WTC11 (cell line): ENCODE measurements around the gene KCNMA1. TPM values are rescaled to one million over a fixed set of nuclear protein-coding genes. Genes with fewer than 3 reads are reported as not detected.

ENCODE experiments used
- ATAC-seq: fragments of 200-7000 bp; cut with Tn5 transposase; 2 replicates; pipeline ENCODE4 v1.10.0; 2021; ENCODE audit warnings: mild to moderate bottlenecking, moderate library complexity
- CTCF ChIA-PET: fragments of 300-600 bp; sonication (Branson Sonifier 250); formaldehyde crosslinking; loops from one replicate; lab custom pipeline; 2021; ENCODE audit warnings: antibody characterized with exemption; lab: Charles Lee
- POLR2A ChIA-PET: fragments of 350-600 bp; sonication (Branson Sonifier 250); formaldehyde crosslinking; loops from one replicate; lab custom pipeline; 2021; ENCODE audit warnings: antibody characterized with exemption; lab: Charles Lee
- DNase-seq: peaks from one replicate; pipeline ENCODE4 v3.0.0; 2021; ENCODE audit warnings: low spot score
- H3K27ac Mint-ChIP-seq: 2 replicates; pipeline ENCODE4 v1.8.0; 2021; ENCODE audit warnings: mixed read lengths
- H3K27me3 Mint-ChIP-seq: 2 replicates; pipeline ENCODE4 v1.8.0; 2021; ENCODE audit warnings: low read depth, mild to moderate bottlenecking, moderate library complexity, mixed read lengths
- H3K36me3 Mint-ChIP-seq: 2 replicates; pipeline ENCODE4 v1.8.0; 2021; ENCODE audit warnings: mixed read lengths
- H3K4me1 Mint-ChIP-seq: 2 replicates; pipeline ENCODE4 v1.8.0; 2022; ENCODE audit warnings: mixed read lengths
- H3K4me3 Mint-ChIP-seq: 2 replicates; pipeline ENCODE4 v1.8.0; 2021; ENCODE audit warnings: mild to moderate bottlenecking, moderate library complexity, mixed read lengths
- H3K9me3 Mint-ChIP-seq: 2 replicates; pipeline ENCODE4 v1.8.0; 2021; ENCODE audit warnings: mixed read lengths
- AR ChIP-seq: fragments of 250-450 bp; sonication (Bioruptor Pico); IDR thresholded peaks from 2 replicates; pipeline ENCODE4 v1.9.0; 2021; ENCODE audit warnings: mild to moderate bottlenecking
- CREB1 ChIP-seq: sonication (generic); formaldehyde crosslinking; IDR thresholded peaks from 2 replicates; pipeline ENCODE4 v1.8.0; 2023; ENCODE audit warnings: mild to moderate bottlenecking, missing genetic modification reagents
- IRF2 ChIP-seq: sonication (generic); formaldehyde crosslinking; IDR thresholded peaks from 2 replicates; pipeline ENCODE4 v1.8.0; 2022; ENCODE audit warnings: low read depth, missing genetic modification reagents, borderline replicate concordance
- JAZF1 ChIP-seq: fragments of 250-450 bp; sonication (Bioruptor Pico); IDR thresholded peaks from 2 replicates; pipeline ENCODE4 v1.9.0; 2021; ENCODE audit warnings: moderate library complexity, mild to moderate bottlenecking, inconsistent platforms
- MLX ChIP-seq: sonication (generic); formaldehyde crosslinking; IDR thresholded peaks from 2 replicates; pipeline ENCODE4 v1.8.1; 2023; ENCODE audit warnings: mild to moderate bottlenecking, missing genetic modification reagents, moderate library complexity
- NFATC4 ChIP-seq: fragments of 250-450 bp; sonication (Bioruptor Pico); IDR thresholded peaks from 2 replicates; pipeline ENCODE4 v1.9.0; 2021; ENCODE audit warnings: mild to moderate bottlenecking
- NR3C1 ChIP-seq: sonication (generic); formaldehyde crosslinking; conservative IDR thresholded peaks from 2 replicates; pipeline ENCODE4 v1.8.1; 2023; ENCODE audit warnings: low read depth, mild to moderate bottlenecking, missing genetic modification reagents
- PRDM15 ChIP-seq: sonication (generic); formaldehyde crosslinking; IDR thresholded peaks from 2 replicates; pipeline ENCODE4 v1.8.0; 2022; ENCODE audit warnings: missing genetic modification reagents
- RORB ChIP-seq: fragments of 250-450 bp; sonication (Bioruptor Pico); IDR thresholded peaks from 2 replicates; pipeline ENCODE4 v1.9.0; 2021; ENCODE audit warnings: mild to moderate bottlenecking
- SMAD4 ChIP-seq: sonication (generic); formaldehyde crosslinking; IDR thresholded peaks from 2 replicates; pipeline ENCODE4 v1.8.0; 2022; ENCODE audit warnings: mild to moderate bottlenecking, missing genetic modification reagents
- TCF7 ChIP-seq: sonication (generic); formaldehyde crosslinking; IDR thresholded peaks from 2 replicates; pipeline ENCODE4 v1.8.0; 2022; ENCODE audit warnings: mild to moderate bottlenecking, low read depth, missing genetic modification reagents, moderate library complexity
- ZMAT4 ChIP-seq: fragments of 250-450 bp; sonication (Bioruptor Pico); IDR thresholded peaks from 2 replicates; pipeline ENCODE4 v1.9.0; 2021; ENCODE audit warnings: mild to moderate bottlenecking
- ZNF423 ChIP-seq: fragments of 250-450 bp; sonication (Bioruptor Pico); IDR thresholded peaks from 2 replicates; pipeline ENCODE4 v2.1.2; 2022; ENCODE audit warnings: mild to moderate bottlenecking, moderate library complexity
- ZNF671 ChIP-seq: fragments of 250-450 bp; sonication (Bioruptor Pico); IDR thresholded peaks from 2 replicates; pipeline ENCODE4 v1.8.0; 2021; ENCODE audit warnings: mild to moderate bottlenecking
- total RNA-seq: library from RNA; stranded (reverse); gene quantifications from 3 replicates; pipeline ENCODE4 v1.2.3, GENCODE V29; 2021
- TF ChIP-seq, protein P1 (sequence below): sonication (generic); formaldehyde crosslinking; IDR thresholded peaks from 2 replicates; pipeline ENCODE4 v1.8.0; 2023; ENCODE audit warnings: missing genetic modification reagents, mild to moderate bottlenecking, borderline replicate concordance
- TF ChIP-seq, protein P2 (sequence below): sonication (generic); formaldehyde crosslinking; IDR thresholded peaks from 2 replicates; pipeline ENCODE4 v1.8.1; 2022; ENCODE audit warnings: low read depth, missing genetic modification reagents, borderline replicate concordance
- TF ChIP-seq, protein P3 (sequence below): sonication (generic); formaldehyde crosslinking; IDR thresholded peaks from 2 replicates; pipeline ENCODE4 v1.8.1; 2022; ENCODE audit warnings: mild to moderate bottlenecking, moderate library complexity, missing genetic modification reagents

KCNMA1 gene
- total RNA-seq, 1 experiment from 2014 or later: 7.3 TPM

GRCh38 chr10:77452952-77453564, 184.6 kb downstream of the KCNMA1 start:
- Mint-ChIP-seq H3K4me3 (no peak overlapping the region), H3K27ac (no peak overlapping the region), H3K9me3 (no peaks in the 10 kb centered on the region), H3K27me3 (no peaks in the 10 kb centered on the region), H3K36me3 (no peaks in the 10 kb centered on the region), H3K4me1 (peaks cover 26% of the 10 kb centered on the region)
- ChIA-PET CTCF (interaction anchor here (0.9 to 1.2 kb wide), 5 partner anchors 24 to 279 kb away, joined by 3 to 5 read pairs (median 4); no protein-coding TSS in a partner anchor), POLR2A (no interaction called here)
- DNase-seq: no peak
- TF ChIP-seq, protein P1, sequence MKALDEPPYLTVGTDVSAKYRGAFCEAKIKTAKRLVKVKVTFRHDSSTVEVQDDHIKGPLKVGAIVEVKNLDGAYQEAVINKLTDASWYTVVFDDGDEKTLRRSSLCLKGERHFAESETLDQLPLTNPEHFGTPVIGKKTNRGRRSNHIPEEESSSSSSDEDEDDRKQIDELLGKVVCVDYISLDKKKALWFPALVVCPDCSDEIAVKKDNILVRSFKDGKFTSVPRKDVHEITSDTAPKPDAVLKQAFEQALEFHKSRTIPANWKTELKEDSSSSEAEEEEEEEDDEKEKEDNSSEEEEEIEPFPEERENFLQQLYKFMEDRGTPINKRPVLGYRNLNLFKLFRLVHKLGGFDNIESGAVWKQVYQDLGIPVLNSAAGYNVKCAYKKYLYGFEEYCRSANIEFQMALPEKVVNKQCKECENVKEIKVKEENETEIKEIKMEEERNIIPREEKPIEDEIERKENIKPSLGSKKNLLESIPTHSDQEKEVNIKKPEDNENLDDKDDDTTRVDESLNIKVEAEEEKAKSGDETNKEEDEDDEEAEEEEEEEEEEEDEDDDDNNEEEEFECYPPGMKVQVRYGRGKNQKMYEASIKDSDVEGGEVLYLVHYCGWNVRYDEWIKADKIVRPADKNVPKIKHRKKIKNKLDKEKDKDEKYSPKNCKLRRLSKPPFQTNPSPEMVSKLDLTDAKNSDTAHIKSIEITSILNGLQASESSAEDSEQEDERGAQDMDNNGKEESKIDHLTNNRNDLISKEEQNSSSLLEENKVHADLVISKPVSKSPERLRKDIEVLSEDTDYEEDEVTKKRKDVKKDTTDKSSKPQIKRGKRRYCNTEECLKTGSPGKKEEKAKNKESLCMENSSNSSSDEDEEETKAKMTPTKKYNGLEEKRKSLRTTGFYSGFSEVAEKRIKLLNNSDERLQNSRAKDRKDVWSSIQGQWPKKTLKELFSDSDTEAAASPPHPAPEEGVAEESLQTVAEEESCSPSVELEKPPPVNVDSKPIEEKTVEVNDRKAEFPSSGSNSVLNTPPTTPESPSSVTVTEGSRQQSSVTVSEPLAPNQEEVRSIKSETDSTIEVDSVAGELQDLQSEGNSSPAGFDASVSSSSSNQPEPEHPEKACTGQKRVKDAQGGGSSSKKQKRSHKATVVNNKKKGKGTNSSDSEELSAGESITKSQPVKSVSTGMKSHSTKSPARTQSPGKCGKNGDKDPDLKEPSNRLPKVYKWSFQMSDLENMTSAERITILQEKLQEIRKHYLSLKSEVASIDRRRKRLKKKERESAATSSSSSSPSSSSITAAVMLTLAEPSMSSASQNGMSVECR (CRISPR knock-in tag): no peak
- TF ChIP-seq NR3C1 (CRISPR knock-in tag) (no peak), ZNF671 (no peak), ZNF423 (CRISPR knock-in tag) (no peak), SMAD4 (CRISPR knock-in tag) (no peak), ZMAT4 (CRISPR knock-in tag) (no peak), RORB (CRISPR knock-in tag) (no peak), TCF7 (CRISPR knock-in tag) (no peak), JAZF1 (CRISPR knock-in tag) (no peak)
- TF ChIP-seq, protein P2, sequence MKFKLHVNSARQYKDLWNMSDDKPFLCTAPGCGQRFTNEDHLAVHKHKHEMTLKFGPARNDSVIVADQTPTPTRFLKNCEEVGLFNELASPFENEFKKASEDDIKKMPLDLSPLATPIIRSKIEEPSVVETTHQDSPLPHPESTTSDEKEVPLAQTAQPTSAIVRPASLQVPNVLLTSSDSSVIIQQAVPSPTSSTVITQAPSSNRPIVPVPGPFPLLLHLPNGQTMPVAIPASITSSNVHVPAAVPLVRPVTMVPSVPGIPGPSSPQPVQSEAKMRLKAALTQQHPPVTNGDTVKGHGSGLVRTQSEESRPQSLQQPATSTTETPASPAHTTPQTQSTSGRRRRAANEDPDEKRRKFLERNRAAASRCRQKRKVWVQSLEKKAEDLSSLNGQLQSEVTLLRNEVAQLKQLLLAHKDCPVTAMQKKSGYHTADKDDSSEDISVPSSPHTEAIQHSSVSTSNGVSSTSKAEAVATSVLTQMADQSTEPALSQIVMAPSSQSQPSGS (CRISPR knock-in tag): no peak
- peak; percentile 72 for ATAC-seq

DNA sequence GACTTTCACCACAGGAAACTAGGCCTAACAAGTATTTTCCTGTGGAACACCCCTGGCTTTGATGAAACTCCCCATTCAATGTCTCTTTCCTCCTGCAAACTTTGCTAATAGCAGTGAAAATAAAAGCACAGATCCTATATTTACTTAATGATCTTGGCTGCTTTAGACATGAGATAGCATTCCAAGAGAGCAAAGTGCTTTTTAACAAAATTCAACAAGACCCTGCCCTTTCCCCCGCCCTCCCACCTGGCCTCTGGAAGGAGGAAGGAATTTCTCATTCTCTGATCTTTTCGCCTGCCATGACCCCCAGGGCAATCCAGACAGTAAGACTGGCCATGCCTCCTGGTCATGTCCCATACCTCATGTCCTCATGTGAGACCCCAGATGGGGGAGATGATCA, 185.7 kb downstream of the KCNMA1 start:
- ATAC-seq: no peak
- CTCF ChIA-PET: interaction anchor here (1.1 to 1.2 kb wide), 2 partner anchors 192 to 278 kb away, joined by 3 to 5 read pairs; no protein-coding TSS in a partner anchor
- Mint-ChIP-seq H3K36me3 (no peaks in the 10 kb centered on the region), H3K27me3 (no peaks in the 10 kb centered on the region), H3K4me1 (peaks cover 19% of the 10 kb centered on the region), H3K27ac (no peak overlapping the region), H3K4me3 (no peak overlapping the region), H3K9me3 (no peaks in the 10 kb centered on the region)
- POLR2A ChIA-PET: no interaction called here
- no peak for DNase-seq
- TF ChIP-seq CREB1: no peak
- TF ChIP-seq PRDM15 (CRISPR knock-in tag): no peak
- TF ChIP-seq NFATC4 (CRISPR knock-in tag): no peak
- TF ChIP-seq, protein P3, sequence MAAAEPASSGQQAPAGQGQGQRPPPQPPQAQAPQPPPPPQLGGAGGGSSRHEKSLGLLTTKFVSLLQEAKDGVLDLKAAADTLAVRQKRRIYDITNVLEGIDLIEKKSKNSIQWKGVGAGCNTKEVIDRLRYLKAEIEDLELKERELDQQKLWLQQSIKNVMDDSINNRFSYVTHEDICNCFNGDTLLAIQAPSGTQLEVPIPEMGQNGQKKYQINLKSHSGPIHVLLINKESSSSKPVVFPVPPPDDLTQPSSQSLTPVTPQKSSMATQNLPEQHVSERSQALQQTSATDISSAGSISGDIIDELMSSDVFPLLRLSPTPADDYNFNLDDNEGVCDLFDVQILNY (CRISPR knock-in tag): no peak
- no peak for TF ChIP-seq AR (CRISPR knock-in tag)
- no peak for TF ChIP-seq MLX (CRISPR knock-in tag)
- TF ChIP-seq IRF2 (CRISPR knock-in tag): no peak
